GM19468 (cell line): ENCODE results near the gene HOXA6.

Experiments
- ATAC-seq: cut with Tn5 transposase; IDR thresholded peaks from one replicate; pipeline ENCODE4 v1.9.1; 2021; ENCODE audit warnings: mild to moderate bottlenecking, moderate library complexity, moderate number of reproducible peaks; ENCODE audit not compliant: unreplicated experiment; ENCODE audit errors: extremely low read depth

The HOXA6 gene

GRCh38 chr7:27185013-27185853 lies 37.7 kb upstream of the HOXA6 start, which contains the start of gene HOXA11:
Gene HOXA11 (minus strand): TSS chr7:27185232. CDS start chr7:27185144, 88 bp downstream.
- ATAC-seq, result no peak

GRCh38 chr7:27184337-27185012 lies 36.9 kb upstream of the HOXA6 start:
- no peak for ATAC-seq

GRCh38 chr7:27183682-27184336 lies 36.2 kb upstream of the HOXA6 start:
- ATAC-seq, result no peak

- ATAC-seq, result no peak
Observed at GRCh38 chr7:27182861-27183681, 35.5 kb upstream of the HOXA6 start.

GRCh38 chr7:27182285-27182841 lies 34.8 kb upstream of the HOXA6 start:
- no peak for ATAC-seq

GRCh38 chr7:27181795-27182275 lies 34.3 kb upstream of the HOXA6 start:
- no peak for ATAC-seq

DNA sequence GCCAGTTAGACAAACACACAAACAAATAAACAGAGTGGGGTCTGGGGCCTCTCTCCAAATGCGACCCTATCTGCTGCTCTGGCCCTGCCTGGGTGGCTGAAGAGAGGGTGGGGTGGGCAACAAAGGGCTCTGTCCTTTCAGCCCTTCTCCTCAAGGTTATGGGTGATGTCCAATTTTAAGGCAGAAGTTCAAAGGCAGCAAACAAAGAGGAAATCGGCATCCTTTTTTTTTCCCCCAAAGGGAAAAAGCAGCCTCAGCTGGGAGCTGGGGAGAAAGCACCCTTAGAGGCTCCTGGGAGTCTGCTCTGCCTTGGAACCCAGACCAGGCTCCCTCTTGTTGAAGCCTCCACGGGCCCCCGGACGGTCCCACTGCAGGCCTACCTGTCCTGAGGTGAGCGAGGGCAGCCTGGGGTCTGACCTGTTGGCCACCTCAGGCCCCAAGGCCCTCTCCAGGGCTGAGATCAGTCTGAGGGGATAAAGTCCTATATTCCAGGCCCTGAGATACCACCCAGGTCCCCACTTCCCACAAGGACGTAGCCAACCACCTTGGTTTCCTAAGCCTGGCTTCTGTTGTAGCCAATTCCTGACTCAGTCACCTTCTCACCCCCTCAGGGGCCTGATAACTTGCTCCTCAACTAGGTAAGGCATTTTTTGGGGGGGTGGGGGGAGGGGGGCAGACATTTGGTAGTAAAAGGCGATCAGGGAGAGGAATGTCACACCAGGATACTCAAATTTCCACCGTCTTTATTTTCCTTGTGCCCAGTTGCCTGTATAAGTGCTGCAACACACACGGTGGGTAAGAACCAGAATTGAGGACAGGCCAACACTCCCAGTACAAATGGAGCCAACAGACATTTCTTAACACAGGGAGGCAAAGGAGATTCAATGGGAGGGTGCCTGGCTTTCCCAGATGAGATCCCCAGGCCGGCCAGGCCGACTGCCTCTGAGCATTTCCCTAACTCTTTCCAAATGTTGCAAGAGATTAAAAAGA lies 33.2 kb upstream of the HOXA6 start:
- ATAC-seq, result no peak

DNA sequence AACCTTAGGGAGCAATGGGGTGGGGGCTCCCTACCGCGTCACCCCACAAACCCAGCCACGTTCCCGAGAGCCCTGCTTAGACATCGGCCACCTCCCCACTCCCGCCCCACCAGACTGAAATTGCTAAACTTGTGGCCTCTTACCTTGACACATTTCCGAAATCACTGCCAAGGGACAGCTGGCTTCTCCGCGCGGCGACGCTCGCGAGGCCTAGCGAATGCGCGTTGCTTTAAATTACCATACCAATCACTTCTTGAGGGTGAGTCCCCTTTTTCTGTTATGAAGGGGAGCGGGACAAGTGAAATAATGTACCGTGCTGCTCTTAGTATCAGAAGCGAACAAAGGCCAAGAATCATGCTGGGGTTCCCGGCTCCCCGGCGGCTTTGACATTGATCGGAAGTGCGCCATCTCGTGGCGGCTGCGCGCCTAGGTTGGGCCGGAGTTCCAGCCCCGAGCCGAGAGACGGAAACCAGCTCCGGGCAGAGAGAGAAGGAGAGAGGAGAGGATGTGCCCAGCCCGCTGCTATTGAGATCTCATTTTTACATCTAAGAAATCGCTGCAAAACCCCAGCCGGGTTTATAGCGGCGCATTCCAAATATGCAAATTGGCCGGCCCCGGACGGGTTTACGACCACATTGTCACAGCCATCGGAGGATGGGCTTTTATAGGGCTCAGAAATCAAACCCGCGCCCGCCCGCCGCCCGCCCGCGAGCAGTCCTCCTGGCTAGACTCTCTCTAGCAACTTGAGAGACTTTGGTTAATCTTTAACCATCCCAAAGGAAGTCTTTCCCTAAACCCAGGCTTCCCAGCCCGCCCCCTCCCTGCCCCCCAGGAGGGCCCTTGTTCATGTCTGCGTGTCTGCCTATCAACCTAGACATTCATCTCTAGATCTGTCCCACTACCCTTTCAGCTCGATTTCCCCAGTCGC lies 32.2 kb upstream of the HOXA6 start:
- no peak for ATAC-seq

- ATAC-seq, result no peak
Observed at GRCh38 chr7:27179030-27179429, 31.5 kb upstream of the HOXA6 start.

- no peak for ATAC-seq
Observed at GRCh38 chr7:27178366-27178765, 30.8 kb upstream of the HOXA6 start.

GRCh38 chr7:27177795-27178320 lies 30.3 kb upstream of the HOXA6 start:
- ATAC-seq, result no peak

- no peak for ATAC-seq
Observed at GRCh38 chr7:27176962-27177794, 29.6 kb upstream of the HOXA6 start.

GRCh38 chr7:27176524-27176845 lies 28.9 kb upstream of the HOXA6 start:
- ATAC-seq, result no peak

- no peak for ATAC-seq
Observed at GRCh38 chr7:27175626-27176523, 28.3 kb upstream of the HOXA6 start.

DNA sequence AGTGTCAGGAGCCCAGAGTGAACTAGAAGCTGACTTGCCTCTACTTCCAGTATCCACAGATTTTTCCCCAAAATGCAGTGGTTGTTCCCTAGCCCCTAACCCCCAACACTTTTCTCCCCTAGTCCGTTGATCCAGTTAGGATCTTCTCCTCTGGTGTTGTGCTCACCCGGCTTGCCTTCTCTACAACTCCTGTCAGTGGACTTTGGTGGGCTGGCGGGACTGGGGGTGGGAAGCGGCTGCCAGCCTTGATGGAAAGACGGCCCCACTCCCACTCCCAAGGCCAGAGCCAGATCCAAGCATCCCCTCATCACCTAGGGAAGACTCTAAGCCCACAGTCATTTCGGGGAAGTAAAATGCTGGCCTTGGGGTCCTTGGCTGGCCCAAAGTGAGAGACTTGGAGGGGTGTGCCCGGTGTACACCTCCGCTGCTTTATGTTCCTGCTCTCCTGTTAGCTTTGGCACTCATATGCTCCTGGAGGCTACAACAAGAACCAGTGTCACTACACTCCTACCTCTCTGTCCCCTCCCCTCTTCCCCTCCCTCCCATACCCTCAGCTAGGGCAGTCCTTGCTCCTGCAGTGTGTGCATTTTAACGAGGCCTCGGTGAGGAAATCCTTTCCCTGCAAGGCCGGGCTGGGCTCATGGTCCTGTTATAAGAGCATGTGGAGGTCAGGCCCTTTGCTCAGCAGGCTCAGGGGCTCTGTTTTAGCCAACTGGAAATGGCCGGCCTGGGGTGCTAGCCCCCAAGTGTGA lies 27.5 kb upstream of the HOXA6 start:
- no peak for ATAC-seq
